DOHH2 (cell line): Measurements from ENCODE around the gene MAGIX.

Source experiments
- H3F3A ChIP-seq: fragments of 200-600 bp; sonication (generic), shearing (Covaris generic); 2 replicates; pipeline ENCODE4 v1.6.0; 2016; ENCODE audit warnings: antibody characterized with exemption, mild to moderate bottlenecking; ENCODE audit not compliant: control insufficient read depth, insufficient read depth
- H3K27ac ChIP-seq: fragments of 200-600 bp; sonication (generic); 2 replicates; pipeline ENCODE4 v1.5.1; 2014; ENCODE audit warnings: low read depth, mild to moderate bottlenecking, low read length, moderate library complexity
- H3K27me3 ChIP-seq: fragments of 200-600 bp; sonication (generic); 2 replicates; pipeline ENCODE4 v1.6.1; 2014; ENCODE audit warnings: mild to moderate bottlenecking, low read length, mixed read lengths; ENCODE audit not compliant: control insufficient read depth
- H3K36me3 ChIP-seq: fragments of 200-600 bp; sonication (generic); 2 replicates; pipeline ENCODE4 v1.6.1; 2014; ENCODE audit warnings: mild to moderate bottlenecking, low read length, moderate library complexity, mixed read lengths; ENCODE audit not compliant: control insufficient read depth
- H3K4me1 ChIP-seq: fragments of 200-600 bp; sonication (generic); 2 replicates; pipeline ENCODE4 v1.6.1; 2014; ENCODE audit warnings: mild to moderate bottlenecking, low read length, mixed read lengths; ENCODE audit not compliant: control insufficient read depth
- H3K4me2 ChIP-seq: fragments of 200-600 bp; sonication (generic); 2 replicates; pipeline ENCODE4 v1.6.0; 2014; ENCODE audit warnings: mild to moderate bottlenecking, low read length, moderate library complexity
- H3K4me3 ChIP-seq: fragments of 200-600 bp; sonication (generic); 2 replicates; pipeline ENCODE4 v1.5.1; 2014; ENCODE audit warnings: mild to moderate bottlenecking, low read length, mixed read lengths
- H3K79me2 ChIP-seq: fragments of 200-600 bp; sonication (generic); 2 replicates; pipeline ENCODE4 v1.6.1; 2014; ENCODE audit warnings: mild to moderate bottlenecking, low read length, mixed read lengths; ENCODE audit not compliant: control insufficient read depth
- H3K9me2 ChIP-seq: fragments of 200-600 bp; sonication (generic); replicated peaks from 2 replicates; pipeline ENCODE4 v1.6.1; 2014; ENCODE audit warnings: mild to moderate bottlenecking, low read length, mixed read lengths; ENCODE audit not compliant: control insufficient read depth
- H3K9me3 ChIP-seq: fragments of 200-600 bp; sonication (generic); 2 replicates; pipeline ENCODE4 v1.6.1; 2014; ENCODE audit warnings: antibody characterized with exemption, low read length, mixed read lengths; ENCODE audit not compliant: control insufficient read depth, insufficient read depth
- H4K20me1 ChIP-seq: fragments of 200-600 bp; sonication (generic); 2 replicates; pipeline ENCODE4 v1.6.0; 2014; ENCODE audit warnings: low read depth, mild to moderate bottlenecking, antibody characterized with exemption, low read length, moderate library complexity; ENCODE audit not compliant: control insufficient read depth, insufficient read depth
- CTCF ChIP-seq: fragments of 200-600 bp; sonication (generic); IDR thresholded peaks from one replicate; pipeline ENCODE4 v1.5.1; 2014; ENCODE audit warnings: antibody characterized with exemption, mild to moderate bottlenecking, low read depth, low read length; ENCODE audit not compliant: poor library complexity, severe bottlenecking
- EZH2phosphoT487 ChIP-seq: fragments of 200-600 bp; sonication (generic); IDR thresholded peaks from 2 replicates; pipeline ENCODE4 v1.6.1; 2017; ENCODE audit warnings: borderline replicate concordance, mild to moderate bottlenecking, antibody characterized with exemption, low read length, moderate library complexity, mixed read lengths

Gene MAGIX

GRCh38 chrX:49178537-49178936 lies 16.0 kb downstream of the MAGIX start:
- Histone ChIP-seq H3K4me1 (no peaks in the 10 kb centered on the region; the same call in 1 of the 2 replicates), H3K27me3 (no peaks in the 10 kb centered on the region), H3K4me3 (no peak overlapping the region), H3K36me3 (peaks cover 41% of the 10 kb centered on the region), H4K20me1 (no peaks in the 10 kb centered on the region), H3K27ac (no peak overlapping the region), H3K4me2 (no peak overlapping the region), H3K79me2 (peaks cover under 1% of the 10 kb centered on the region), H3K9me3 (no peaks in the 10 kb centered on the region), H3K9me2 (no peaks in the 10 kb centered on the region), H3F3A (no peaks in the 10 kb centered on the region)
- no peak for TF ChIP-seq CTCF
- no peak for TF ChIP-seq EZH2phosphoT487

GRCh38 chrX:49179358-49179757 lies 16.8 kb downstream of the MAGIX start:
- Histone ChIP-seq H3K36me3 (peaks cover 40% of the 10 kb centered on the region), H3K79me2 (peaks cover 8% of the 10 kb centered on the region), H3K9me2 (no peaks in the 10 kb centered on the region), H3K4me1 (peaks cover 2% of the 10 kb centered on the region), H4K20me1 (no peaks in the 10 kb centered on the region), H3K9me3 (no peaks in the 10 kb centered on the region), H3K27me3 (no peaks in the 10 kb centered on the region), H3F3A (no peaks in the 10 kb centered on the region), H3K27ac (no peak overlapping the region), H3K4me3 (no peak overlapping the region), H3K4me2 (no peak overlapping the region)
- TF ChIP-seq CTCF (no peak), EZH2phosphoT487 (no peak)

- Histone ChIP-seq H3K79me2 (peaks cover 26% of the 10 kb centered on the region), H3K9me2 (no peaks in the 10 kb centered on the region), H3K27ac (no peak overlapping the region), H3K27me3 (no peaks in the 10 kb centered on the region), H3K4me2 (no peak overlapping the region), H3F3A (no peaks in the 10 kb centered on the region), H3K36me3 (peaks cover 18% of the 10 kb centered on the region), H3K9me3 (no peaks in the 10 kb centered on the region), H4K20me1 (no peaks in the 10 kb centered on the region), H3K4me3 (no peak overlapping the region), H3K4me1 (peaks cover 25% of the 10 kb centered on the region)
- TF ChIP-seq CTCF (no peak), EZH2phosphoT487 (no peak)
Observed at GRCh38 chrX:49183701-49184281, 21.2 kb downstream of the MAGIX start.
